Cardiac muscle cell (in vitro differentiated cells and primary cell): Measurements from ENCODE around the gene RAD23B. TPM values are rescaled to one million over a fixed set of nuclear protein-coding genes. Genes with fewer than 3 reads are reported as not detected.

Experiments used
- DNase-seq, 2 donors: peaks; one replicate each; pipeline versions ENCODE4 v3.0.0 to v3.0.0-alpha.2; 2010 to 2017; ENCODE audit warnings: low read depth in 1 of 2, low spot score in 1 of 2
- H3K27ac ChIP-seq: fragments of 200-600 bp; sonication (generic); 2 replicates; pipeline ENCODE4 v1.5.1; 2016
- H3K27me3 ChIP-seq: fragments of 200-600 bp; sonication (generic); 2 replicates; pipeline ENCODE4 v1.6.0; 2016; ENCODE audit warnings: control low read depth
- H3K36me3 ChIP-seq: fragments of 200-600 bp; sonication (generic); 2 replicates; pipeline ENCODE4 v1.5.1; 2016; ENCODE audit warnings: control low read depth
- H3K4me1 ChIP-seq: fragments of 200-600 bp; sonication (generic); 2 replicates; pipeline ENCODE4 v1.8.1; 2017; ENCODE audit warnings: low read depth, mild to moderate bottlenecking, mixed run types
- H3K4me3 ChIP-seq: fragments of 200-600 bp; sonication (generic); 2 replicates; pipeline ENCODE4 v1.5.1; 2016; ENCODE audit warnings: mild to moderate bottlenecking
- H3K9me3 ChIP-seq: fragments of 200-600 bp; sonication (generic); 2 replicates; pipeline ENCODE4 v1.5.1; 2017; ENCODE audit warnings: low read depth, mild to moderate bottlenecking, control low read depth
- polyA plus RNA-seq: library from polyadenylated mRNA; unstranded; fragments of >200 nt; fragmentation: Nextera tagmentation; extraction: Ambion mirVana; gene quantifications from 2 replicates; pipeline ENCODE4 v1.2.1, GENCODE V29; 2016
- total RNA-seq: library from RNA; depleted of rRNA; stranded (reverse); fragments of >200 nt; gene quantifications from 2 replicates; pipeline ENCODE4 v1.2.3, GENCODE V29; 2016
- TF ChIP-seq, protein P1 (sequence below): IDR thresholded peaks from 2 replicates; pipeline ENCODE4 v1.5.1; 2012; ENCODE audit warnings: low read depth, mild to moderate bottlenecking, low read length

RAD23B gene
- total and polyA plus RNA-seq, 2 experiments from 2014 or later, result 11.7 to 88.5 TPM

DNA sequence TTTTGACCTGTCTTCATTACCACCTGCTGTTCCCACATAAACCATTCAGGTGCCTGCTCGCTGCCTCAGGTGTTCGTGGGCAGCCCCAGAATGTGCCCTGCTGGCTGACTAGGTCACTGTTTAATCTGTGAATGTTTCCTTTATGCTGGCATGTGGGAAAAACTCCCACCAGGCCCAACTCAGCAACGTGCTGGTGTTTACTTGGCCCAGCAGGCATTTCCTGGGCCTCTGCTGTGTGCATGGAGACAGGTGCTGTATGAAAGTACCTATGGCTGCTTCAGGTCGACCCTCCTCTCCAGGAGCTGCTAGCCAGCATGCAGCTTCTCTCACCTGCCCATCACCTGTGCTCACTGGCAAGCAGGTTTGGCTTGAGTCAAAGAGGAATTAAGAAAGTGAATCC is 65.8 kb downstream of the RAD23B start:
- H3K9me3 ChIP-seq, result no peaks in the 10 kb centered on the region
- TF ChIP-seq, protein P1, sequence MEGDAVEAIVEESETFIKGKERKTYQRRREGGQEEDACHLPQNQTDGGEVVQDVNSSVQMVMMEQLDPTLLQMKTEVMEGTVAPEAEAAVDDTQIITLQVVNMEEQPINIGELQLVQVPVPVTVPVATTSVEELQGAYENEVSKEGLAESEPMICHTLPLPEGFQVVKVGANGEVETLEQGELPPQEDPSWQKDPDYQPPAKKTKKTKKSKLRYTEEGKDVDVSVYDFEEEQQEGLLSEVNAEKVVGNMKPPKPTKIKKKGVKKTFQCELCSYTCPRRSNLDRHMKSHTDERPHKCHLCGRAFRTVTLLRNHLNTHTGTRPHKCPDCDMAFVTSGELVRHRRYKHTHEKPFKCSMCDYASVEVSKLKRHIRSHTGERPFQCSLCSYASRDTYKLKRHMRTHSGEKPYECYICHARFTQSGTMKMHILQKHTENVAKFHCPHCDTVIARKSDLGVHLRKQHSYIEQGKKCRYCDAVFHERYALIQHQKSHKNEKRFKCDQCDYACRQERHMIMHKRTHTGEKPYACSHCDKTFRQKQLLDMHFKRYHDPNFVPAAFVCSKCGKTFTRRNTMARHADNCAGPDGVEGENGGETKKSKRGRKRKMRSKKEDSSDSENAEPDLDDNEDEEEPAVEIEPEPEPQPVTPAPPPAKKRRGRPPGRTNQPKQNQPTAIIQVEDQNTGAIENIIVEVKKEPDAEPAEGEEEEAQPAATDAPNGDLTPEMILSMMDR, result no peak
- no peaks in the 10 kb centered on the region for H3K36me3 ChIP-seq
- H3K4me3 ChIP-seq, result no peak overlapping the region
- H3K4me1 ChIP-seq, result no peaks in the 10 kb centered on the region
- DNase-seq, result no peak
- no peaks in the 10 kb centered on the region for H3K27me3 ChIP-seq
- no peak overlapping the region for H3K27ac ChIP-seq

DNA sequence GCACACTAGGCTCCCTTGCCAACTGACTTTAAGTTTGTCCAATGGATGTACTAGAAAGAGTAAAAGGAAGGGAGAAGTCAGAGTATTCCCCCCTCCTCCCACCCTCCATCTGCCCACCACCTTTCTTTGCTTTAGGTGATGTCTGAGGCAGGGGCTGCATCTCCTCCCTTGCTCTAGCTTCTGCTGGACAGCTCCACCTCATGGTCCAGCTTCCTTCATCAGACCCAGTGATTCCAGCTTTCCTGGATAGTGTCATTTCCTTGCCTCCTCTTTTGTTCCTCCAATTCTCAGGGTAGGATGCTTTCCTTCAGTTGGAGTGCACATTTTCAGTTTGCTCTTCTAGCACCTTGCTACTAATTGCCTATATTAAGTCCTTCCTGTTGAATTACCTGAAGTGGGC is 67.4 kb downstream of the RAD23B start:
- H3K4me1 ChIP-seq, result no peaks in the 10 kb centered on the region
- H3K27ac ChIP-seq, result no peak overlapping the region
- no peaks in the 10 kb centered on the region for H3K27me3 ChIP-seq
- H3K9me3 ChIP-seq, result no peaks in the 10 kb centered on the region
- no peaks in the 10 kb centered on the region for H3K36me3 ChIP-seq
- no peak overlapping the region for H3K4me3 ChIP-seq
- TF ChIP-seq, protein P1, result no peak
- peak in 1 of 2 donors; percentile 19 for DNase-seq

DNA sequence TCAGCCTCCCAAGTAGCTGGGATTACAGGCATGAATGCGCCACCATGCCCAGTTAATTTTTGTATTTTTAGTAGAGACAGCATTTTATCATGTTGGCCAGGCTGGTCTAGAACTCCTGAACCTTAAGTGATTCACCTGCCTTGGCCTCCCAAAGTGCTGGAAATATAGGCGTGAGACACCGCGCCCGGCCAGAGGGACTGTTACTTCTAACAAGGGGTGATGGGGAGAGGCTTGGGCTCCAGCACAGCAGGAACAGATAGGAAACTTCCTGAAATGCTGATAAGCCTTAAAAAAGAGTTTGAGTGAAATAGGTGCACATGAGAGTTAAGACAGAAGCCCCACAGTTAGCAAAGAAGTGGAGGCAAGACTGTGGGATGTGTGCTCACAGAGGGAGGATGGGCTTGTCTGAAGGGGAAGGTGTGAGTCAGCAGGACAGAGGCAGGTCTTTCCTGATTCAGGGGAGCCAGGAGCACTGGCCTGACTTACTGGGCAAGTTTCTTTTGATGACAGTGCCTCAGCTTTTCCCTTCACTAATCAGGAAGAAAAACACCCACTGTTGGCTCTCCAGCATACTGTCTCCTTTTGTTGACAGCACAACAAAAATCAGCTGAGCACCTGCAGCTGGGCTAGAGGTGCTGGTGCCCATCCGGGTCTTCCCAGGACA is 68.4 kb downstream of the RAD23B start:
- no peaks in the 10 kb centered on the region for H3K9me3 ChIP-seq
- no peaks in the 10 kb centered on the region for H3K27me3 ChIP-seq
- H3K27ac ChIP-seq, result no peak overlapping the region
- H3K4me1 ChIP-seq, result no peaks in the 10 kb centered on the region
- TF ChIP-seq, protein P1, result no peak
- H3K36me3 ChIP-seq, result no peaks in the 10 kb centered on the region
- DNase-seq, result no peak
- H3K4me3 ChIP-seq, result no peak overlapping the region

DNA sequence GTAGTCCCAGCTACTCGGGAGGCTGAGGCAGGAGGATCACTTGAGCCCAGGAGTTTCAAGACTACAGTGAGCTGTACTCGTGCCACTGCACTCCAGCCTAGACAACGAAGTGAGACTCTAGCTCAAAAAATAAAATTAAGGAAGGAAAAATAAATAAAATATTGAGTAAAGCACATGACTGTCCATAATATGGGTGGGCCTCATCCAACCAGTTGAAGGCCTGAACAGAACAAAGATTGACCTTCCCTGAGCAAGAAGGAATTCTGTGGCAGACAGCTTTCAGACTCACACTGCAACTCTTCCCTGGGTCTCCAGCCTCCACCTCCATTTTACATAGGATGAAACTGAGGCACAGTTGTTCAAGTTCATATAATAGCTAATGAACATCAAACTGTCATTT is 72.3 kb downstream of the RAD23B start:
- Histone ChIP-seq H3K27ac (no peak overlapping the region), H3K4me3 (no peak overlapping the region), H3K36me3 (no peaks in the 10 kb centered on the region), H3K27me3 (no peaks in the 10 kb centered on the region), H3K9me3 (no peaks in the 10 kb centered on the region), H3K4me1 (no peaks in the 10 kb centered on the region)
- no peak for DNase-seq
- TF ChIP-seq, protein P1, result no peak

DNA sequence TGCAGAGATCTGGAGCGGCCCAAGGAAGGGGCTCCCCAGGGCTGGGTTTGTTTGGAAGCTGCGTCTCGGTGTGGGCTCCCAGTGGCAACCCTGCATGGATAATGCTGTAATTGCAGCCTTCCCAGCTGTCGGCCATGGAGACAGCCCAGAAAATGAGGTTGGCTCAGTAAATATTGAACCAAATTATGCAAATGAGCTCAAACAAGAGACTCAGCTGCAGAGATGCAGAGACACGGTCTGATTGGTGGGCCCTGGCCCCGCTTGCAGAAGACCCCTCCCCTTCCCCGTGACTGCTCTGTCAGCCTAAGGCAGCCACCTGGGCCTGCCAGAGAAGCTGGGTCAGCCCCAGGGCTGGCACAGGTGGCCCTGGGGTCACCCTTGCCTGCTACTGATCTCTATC is 75.9 kb downstream of the RAD23B start:
- Histone ChIP-seq H3K4me1 (no peaks in the 10 kb centered on the region), H3K9me3 (no peaks in the 10 kb centered on the region), H3K27me3 (no peaks in the 10 kb centered on the region), H3K4me3 (no peak overlapping the region), H3K27ac (no peak overlapping the region), H3K36me3 (no peaks in the 10 kb centered on the region)
- no peak for DNase-seq
- TF ChIP-seq, protein P1, result no peak
